WTC11 (cell line): ENCODE results near the gene ZNF329. TPM values are rescaled to one million over a fixed set of nuclear protein-coding genes. Genes with fewer than 3 reads are reported as not detected.

Experiments used
- ATAC-seq: fragments of 200-7000 bp; cut with Tn5 transposase; 2 replicates; pipeline ENCODE4 v1.10.0; 2021; ENCODE audit warnings: mild to moderate bottlenecking, moderate library complexity
- CTCF ChIA-PET: fragments of 300-600 bp; sonication (Branson Sonifier 250); formaldehyde crosslinking; loops from one replicate; lab custom pipeline; 2021; ENCODE audit warnings: antibody characterized with exemption; lab: Charles Lee
- POLR2A ChIA-PET: fragments of 350-600 bp; sonication (Branson Sonifier 250); formaldehyde crosslinking; loops from one replicate; lab custom pipeline; 2021; ENCODE audit warnings: antibody characterized with exemption; lab: Charles Lee
- DNase-seq: peaks from one replicate; pipeline ENCODE4 v3.0.0; 2021; ENCODE audit warnings: low spot score
- H3K27ac Mint-ChIP-seq: 2 replicates; pipeline ENCODE4 v1.8.0; 2021; ENCODE audit warnings: mixed read lengths
- H3K27me3 Mint-ChIP-seq: 2 replicates; pipeline ENCODE4 v1.8.0; 2021; ENCODE audit warnings: low read depth, mild to moderate bottlenecking, moderate library complexity, mixed read lengths
- H3K36me3 Mint-ChIP-seq: 2 replicates; pipeline ENCODE4 v1.8.0; 2021; ENCODE audit warnings: mixed read lengths
- H3K4me1 Mint-ChIP-seq: 2 replicates; pipeline ENCODE4 v1.8.0; 2022; ENCODE audit warnings: mixed read lengths
- H3K4me3 Mint-ChIP-seq: 2 replicates; pipeline ENCODE4 v1.8.0; 2021; ENCODE audit warnings: mild to moderate bottlenecking, moderate library complexity, mixed read lengths
- H3K9me3 Mint-ChIP-seq: 2 replicates; pipeline ENCODE4 v1.8.0; 2021; ENCODE audit warnings: mixed read lengths
- AFF4 ChIP-seq: sonication (generic); formaldehyde crosslinking; IDR thresholded peaks from 2 replicates; pipeline ENCODE4 v1.8.1; 2023; ENCODE audit warnings: mild to moderate bottlenecking, missing genetic modification reagents, borderline replicate concordance
- E2F1 ChIP-seq: sonication (generic); formaldehyde crosslinking; IDR thresholded peaks from 2 replicates; pipeline ENCODE4 v1.8.0; 2022; ENCODE audit warnings: mild to moderate bottlenecking, missing genetic modification reagents
- GRHL2 ChIP-seq: fragments of 250-450 bp; sonication (Bioruptor Pico); IDR thresholded peaks from 2 replicates; pipeline ENCODE4 v1.8.0; 2022; ENCODE audit warnings: mild to moderate bottlenecking, moderate library complexity; ENCODE audit not compliant: insufficient replicate concordance, severe bottlenecking
- IRF1 ChIP-seq: sonication (generic); formaldehyde crosslinking; IDR thresholded peaks from 2 replicates; pipeline ENCODE4 v1.8.0; 2023; ENCODE audit warnings: missing genetic modification reagents
- JUN ChIP-seq: sonication (generic); formaldehyde crosslinking; IDR thresholded peaks from 2 replicates; pipeline ENCODE4 v1.8.0; 2023; ENCODE audit warnings: mild to moderate bottlenecking, missing genetic modification reagents
- NR2C2 ChIP-seq: sonication (generic); formaldehyde crosslinking; IDR thresholded peaks from 2 replicates; pipeline ENCODE4 v1.8.0; 2022; ENCODE audit warnings: mild to moderate bottlenecking, missing genetic modification reagents
- PRRX2 ChIP-seq: fragments of 250-450 bp; sonication (Bioruptor Pico); IDR thresholded peaks from 2 replicates; pipeline ENCODE4 v1.8.0; 2021; ENCODE audit warnings: mild to moderate bottlenecking
- SMAD3 ChIP-seq: sonication (generic); formaldehyde crosslinking; IDR thresholded peaks from 2 replicates; pipeline ENCODE4 v1.8.0; 2022; ENCODE audit warnings: missing genetic modification reagents, mild to moderate bottlenecking, borderline replicate concordance
- STAT6 ChIP-seq: sonication (generic); formaldehyde crosslinking; conservative IDR thresholded peaks from 2 replicates; pipeline ENCODE4 v1.8.1; 2023; ENCODE audit warnings: mild to moderate bottlenecking, low read depth, missing genetic modification reagents, moderate library complexity
- USF1 ChIP-seq: sonication (generic); formaldehyde crosslinking; IDR thresholded peaks from 2 replicates; pipeline ENCODE4 v1.8.0; 2022; ENCODE audit warnings: mild to moderate bottlenecking, missing genetic modification reagents
- ZNF281 ChIP-seq: sonication (generic); formaldehyde crosslinking; IDR thresholded peaks from 2 replicates; pipeline ENCODE4 v1.8.0; 2023; ENCODE audit warnings: mild to moderate bottlenecking, missing genetic modification reagents
- ZNF423 ChIP-seq: fragments of 250-450 bp; sonication (Bioruptor Pico); IDR thresholded peaks from 2 replicates; pipeline ENCODE4 v2.1.2; 2022; ENCODE audit warnings: mild to moderate bottlenecking, moderate library complexity
- ZNF512 ChIP-seq: sonication (generic); formaldehyde crosslinking; IDR thresholded peaks from 2 replicates; pipeline ENCODE4 v1.8.1; 2022; ENCODE audit warnings: missing genetic modification reagents, borderline replicate concordance
- total RNA-seq: library from RNA; stranded (reverse); gene quantifications from 3 replicates; pipeline ENCODE4 v1.2.3, GENCODE V29; 2021

Gene ZNF329
- total RNA-seq, 1 experiment from 2014 or later = 16.3 TPM

- no peak for TF ChIP-seq STAT6
- no peak for TF ChIP-seq IRF1
- TF ChIP-seq ZNF281 (CRISPR knock-in tag) = no peak
Observed at GRCh38 chr19:58093071-58093470, 57.5 kb downstream of the ZNF329 start (continued).

- POLR2A ChIA-PET = interaction anchor here (1.0 to 1.4 kb wide), 2 partner anchors 59 to 92 kb away, joined by 3 to 4 read pairs; partner anchors contain the start of genes ZNF274 and ZNF329
- H3K36me3 Mint-ChIP-seq = peaks cover 10% of the 10 kb centered on the region
Observed at GRCh38 chr19:58091251-58091995, 59.2 kb downstream of the ZNF329 start.

More at GRCh38 chr19:58091251-58091995, 59.2 kb downstream of the ZNF329 start:
- peak overlapping the region; percentile 88 for H3K27ac Mint-ChIP-seq
- no peak overlapping the region for H3K4me3 Mint-ChIP-seq
- no peak for TF ChIP-seq USF1 (CRISPR knock-in tag)
- no peak for TF ChIP-seq PRRX2 (CRISPR knock-in tag)
- TF ChIP-seq ZNF512 (CRISPR knock-in tag) = no peak
- TF ChIP-seq ZNF281 (CRISPR knock-in tag) = no peak
- no peak for TF ChIP-seq AFF4 (CRISPR knock-in tag)
- no peak for TF ChIP-seq ZNF423 (CRISPR knock-in tag)
- no peak for TF ChIP-seq SMAD3
- TF ChIP-seq JUN = no peak
- no peak for TF ChIP-seq NR2C2 (CRISPR knock-in tag)
- TF ChIP-seq GRHL2 (CRISPR knock-in tag) = no peak
- TF ChIP-seq E2F1 (CRISPR knock-in tag) = no peak
- no peak for TF ChIP-seq IRF1
- CTCF ChIA-PET = interaction anchor here (0.5 to 3.1 kb wide), 11 partner anchors 27 to 92 kb away, joined by 3 to 15 read pairs (median 5); partner anchors contain the start of genes ZNF135, ZNF274 and ZNF606
- no peak for DNase-seq
- peak; percentile 77 for ATAC-seq
- H3K27me3 Mint-ChIP-seq = no peaks in the 10 kb centered on the region
- no peaks in the 10 kb centered on the region for H3K9me3 Mint-ChIP-seq
- peaks cover 6% of the 10 kb centered on the region for H3K4me1 Mint-ChIP-seq
